A549 (cell line): ENCODE data around the gene OCIAD1. TPM values are rescaled to one million over a fixed set of nuclear protein-coding genes. Genes with fewer than 3 reads are reported as not detected.

Experiments
- ATAC-seq, 2 experiments: fragments of 200-7000 bp in 1 of 2; fragments of >200 bp in 1 of 2; cut with Nextera tagmentation in 1 of 2; cut with Tn5 transposase in 1 of 2; 3 replicates each; pipeline versions ENCODE4 v1.8.0 to v1.9.1; 2018 to 2020; ENCODE audit warnings: mild to moderate bottlenecking in 1 of 2, moderate library complexity in 1 of 2
- CTCF ChIA-PET: fragments of 300-600 bp; sonication (Branson Sonifier 250); formaldehyde crosslinking; extraction: SDS; loops from one replicate; lab custom pipeline; 2021; ENCODE audit warnings: antibody characterized with exemption, inconsistent platforms; lab: Yijun Ruan, JAX
- POLR2A ChIA-PET: fragments of 350-600 bp; formaldehyde crosslinking; extraction: SDS; loops from one replicate; lab custom pipeline; 2021; ENCODE audit warnings: antibody characterized with exemption, inconsistent platforms; lab: Yijun Ruan, JAX
- DNase-seq, 2 experiments: peaks; one replicate each; pipeline versions ENCODE4 v3.0.0 to v3.0.0-alpha.2; 2011 to 2016; ENCODE audit warnings: low read depth in 1 of 2, low spot score in 1 of 2
- FAIRE-seq: peaks from 2 replicates; lab custom pipeline; 2011; peaks lifted over from hg19 to GRCh38; lab: Jason Lieb, UNC
- H3K27ac ChIP-seq, 2 experiments: fragments of >200 bp; sonication (Bioruptor Twin); formaldehyde crosslinking; 3 replicates each; pipeline ENCODE4 v1.5.1; 2016 to 2017
- H3K4me1 ChIP-seq: fragments of >200 bp; sonication (Bioruptor Twin); formaldehyde crosslinking; 3 replicates; pipeline ENCODE4 v1.6.1; 2016
- H3K4me2 ChIP-seq: fragments of >200 bp; sonication (Bioruptor Twin); formaldehyde crosslinking; 3 replicates; pipeline ENCODE4 v1.6.1; 2016
- H3K4me3 ChIP-seq: fragments of >200 bp; sonication (Bioruptor Twin); formaldehyde crosslinking; 3 replicates; pipeline ENCODE4 v1.5.1; 2016
- H3K9me3 ChIP-seq: fragments of >200 bp; sonication (Bioruptor Twin); formaldehyde crosslinking; 3 replicates; pipeline ENCODE4 v1.6.1; 2016
- ATOH8 ChIP-seq: fragments of 250-450 bp; sonication (Bioruptor Pico); IDR thresholded peaks from 2 replicates; pipeline ENCODE4 v1.5.0; 2020; ENCODE audit warnings: low read depth, mild to moderate bottlenecking, moderate library complexity
- BCL3 ChIP-seq: fragments of >200 bp; sonication (Bioruptor Twin); formaldehyde crosslinking; IDR thresholded peaks from 3 replicates; pipeline ENCODE4 v1.6.1; 2016
- BHLHE40 ChIP-seq: IDR thresholded peaks from 2 replicates; pipeline ENCODE4 v1.6.1; 2012; ENCODE audit warnings: low read depth, low read length, inconsistent platforms
- CEBPB ChIP-seq, 2 experiments: fragments of >200 bp in 1 of 2; sonication (Bioruptor Twin) in 1 of 2; formaldehyde crosslinking in 1 of 2; IDR thresholded peaks; 2 replicates each; pipeline ENCODE4 v1.6.1; 2012 to 2016
- CHD2 ChIP-seq: fragments of 150-350 bp; IDR thresholded peaks from 2 replicates; pipeline ENCODE4 v1.6.1; 2014; ENCODE audit warnings: low read length; ENCODE audit not compliant: partially characterized antibody
- CHD4 ChIP-seq: fragments of 200-600 bp; sonication (generic); IDR thresholded peaks from 2 replicates; pipeline ENCODE4 v1.6.1; 2016; ENCODE audit warnings: antibody characterized with exemption, mild to moderate bottlenecking, borderline replicate concordance
- EHF ChIP-seq: fragments of 250-450 bp; sonication (Bioruptor Pico); IDR thresholded peaks from 2 replicates; pipeline ENCODE4 v1.5.0; 2020; ENCODE audit warnings: mild to moderate bottlenecking
- HDAC2 ChIP-seq: fragments of 200-600 bp; sonication (generic); IDR thresholded peaks from 2 replicates; pipeline ENCODE4 v1.6.1; 2016
- HES2 ChIP-seq: fragments of >200 bp; sonication (Bioruptor Twin); formaldehyde crosslinking; IDR thresholded peaks from 2 replicates; pipeline ENCODE4 v1.6.1; 2016
- HEYL ChIP-seq: fragments of 250-450 bp; sonication (Bioruptor Pico); IDR thresholded peaks from 2 replicates; pipeline ENCODE4 v1.8.0; 2021; ENCODE audit warnings: mild to moderate bottlenecking, moderate library complexity
- HOXA7 ChIP-seq: fragments of 250-450 bp; sonication (Bioruptor Pico); IDR thresholded peaks from 2 replicates; pipeline ENCODE4 v1.5.0; 2020; ENCODE audit warnings: mild to moderate bottlenecking, moderate library complexity
- JUN ChIP-seq, 2 experiments: fragments of >200 bp; sonication (Bioruptor Twin); formaldehyde crosslinking; IDR thresholded peaks; 2 replicates in 1 of 2; 3 replicates in 1 of 2; pipeline ENCODE4 v1.6.1; 2016 to 2017
- KDM1A ChIP-seq: fragments of 200-600 bp; sonication (generic); IDR thresholded peaks from 2 replicates; pipeline ENCODE4 v1.6.1; 2016; ENCODE audit warnings: low read depth, mild to moderate bottlenecking
- KDM5A ChIP-seq: fragments of 200-600 bp; sonication (generic); IDR thresholded peaks from 2 replicates; pipeline ENCODE4 v1.6.1; 2016; ENCODE audit warnings: antibody characterized with exemption, mild to moderate bottlenecking
- MAFK ChIP-seq: fragments of 450-650 bp; IDR thresholded peaks from 2 replicates; pipeline ENCODE4 v1.6.1; 2014; ENCODE audit not compliant: partially characterized antibody
- MAX ChIP-seq: IDR thresholded peaks from 2 replicates; pipeline ENCODE4 v1.6.1; 2012
- MAZ ChIP-seq: fragments of 150-350 bp; IDR thresholded peaks from 2 replicates; pipeline ENCODE4 v1.6.1; 2014; ENCODE audit warnings: antibody characterized with exemption, low read depth, low read length, borderline replicate concordance
- NPAS2 ChIP-seq: fragments of 250-450 bp; sonication (Bioruptor Pico); IDR thresholded peaks from 2 replicates; pipeline ENCODE4 v1.8.0; 2022; ENCODE audit warnings: mild to moderate bottlenecking, moderate library complexity, borderline replicate concordance
- PHF8 ChIP-seq: fragments of 200-600 bp; sonication (generic); IDR thresholded peaks from 2 replicates; pipeline ENCODE4 v1.6.1; 2016; ENCODE audit warnings: low read depth, mild to moderate bottlenecking, antibody characterized with exemption, moderate library complexity, borderline replicate concordance
- POLR2AphosphoS2 ChIP-seq: conservative IDR thresholded peaks from 2 replicates; pipeline ENCODE4 v1.6.1; 2012; ENCODE audit warnings: low read length, improper control_type of control experiment, inconsistent platforms
- RARB ChIP-seq: fragments of 250-450 bp; sonication (Bioruptor Pico); IDR thresholded peaks from 2 replicates; pipeline ENCODE4 v1.8.0; 2021; ENCODE audit warnings: mild to moderate bottlenecking, moderate library complexity
- RFX5 ChIP-seq: fragments of 450-650 bp; IDR thresholded peaks from 2 replicates; pipeline ENCODE4 v1.7.1; 2014; ENCODE audit warnings: antibody characterized with exemption, mild to moderate bottlenecking, moderate library complexity
- TFCP2L1 ChIP-seq: fragments of 250-450 bp; sonication (Bioruptor Pico); IDR thresholded peaks from 2 replicates; pipeline ENCODE4 v1.5.0; 2021; ENCODE audit warnings: mild to moderate bottlenecking
- ZC3H11A ChIP-seq: fragments of 450-650 bp; IDR thresholded peaks from 2 replicates; pipeline ENCODE4 v1.6.1; 2014; ENCODE audit warnings: antibody characterized with exemption, mild to moderate bottlenecking
- ZFP36 ChIP-seq: fragments of 450-650 bp; IDR thresholded peaks from 2 replicates; pipeline ENCODE4 v1.6.1; 2014; ENCODE audit warnings: borderline replicate concordance; ENCODE audit not compliant: partially characterized antibody
- ZSCAN20 ChIP-seq: fragments of 250-450 bp; sonication (Bioruptor Pico); IDR thresholded peaks from 2 replicates; pipeline ENCODE4 v1.8.0; 2022; ENCODE audit warnings: mild to moderate bottlenecking, moderate library complexity
- WGBS: methylation state at CpG from one replicate; pipeline ENCODE4 v1.1.6; 2017; ENCODE audit errors: missing lambda C conversion rate; 5-methylcytosine and 5-hydroxymethylcytosine counted together
- polyA plus RNA-seq, 4 experiments: library from polyadenylated mRNA; depleted of rRNA in 3 of 4; stranded (reverse); fragments of >200 nt; fragmentation: RNase III in 1 of 4; extraction: RNeasy Plus Mini Kit Qiagen cat#74134 plus additional on column Dnase treatment in 1 of 4; gene quantifications; 2 replicates in 3 of 4; 3 replicates in 1 of 4; pipeline ENCODE4 v1.2.3, GENCODE V29; 2011 to 2017

OCIAD1 gene
- polyA plus RNA-seq, 2 of the 4 experiments (the other 2 are of a cell fraction) = 156 to 210 TPM

- H3K4me3 ChIP-seq = no peak overlapping the region
- CTCF ChIA-PET = interaction anchor here (0.7 to 1.1 kb wide), 3 partner anchors 10 to 719 kb away, joined by 3 read pairs; partner anchors contain the start of gene FRYL
- no peak for TF ChIP-seq JUN (IDR thresholded peaks at IDR 0.05)
- TF ChIP-seq CEBPB (IDR thresholded peaks at IDR 0.05) = no peak
- TF ChIP-seq HEYL (CRISPR knock-in tag) = no peak
- TF ChIP-seq KDM5A = no peak
- no peak for TF ChIP-seq MAFK
- TF ChIP-seq BCL3 = no peak
- no peak for TF ChIP-seq ZFP36
- TF ChIP-seq PHF8 = no peak
- TF ChIP-seq ZSCAN20 (CRISPR knock-in tag) = no peak
- no peak for TF ChIP-seq ZC3H11A
- TF ChIP-seq CHD4 = no peak
- no peak for TF ChIP-seq RFX5
- no peak for TF ChIP-seq NPAS2
- TF ChIP-seq ATOH8 (CRISPR knock-in tag) = no peak
- no peak for TF ChIP-seq HES2
- TF ChIP-seq POLR2AphosphoS2 = no peak
- TF ChIP-seq HOXA7 (CRISPR knock-in tag) = no peak
- ATAC-seq (no peak), DNase-seq (no peak), FAIRE-seq (no peak)
- no peak overlapping the region for H3K4me2 ChIP-seq
- H3K27ac ChIP-seq = no peak overlapping the region
- H3K4me1 ChIP-seq = no peaks in the 10 kb centered on the region
- POLR2A ChIA-PET = interaction anchor here (1.5 kb wide), 1 partner anchor 10 kb away, joined by 3 read pairs; the partner anchor contains the start of gene FRYL
- no peaks in the 10 kb centered on the region for H3K9me3 ChIP-seq
Measured at GRCh38 chr4:48790561-48790960, 40.3 kb upstream of the OCIAD1 start.

- TF ChIP-seq HDAC2 (no peak), MAX (no peak), TFCP2L1 (no peak), MAZ (no peak), KDM1A (no peak), EHF (no peak)
Measured at GRCh38 chr4:48791313-48791712, 39.6 kb upstream of the OCIAD1 start.

GRCh38 chr4:48792348-48793006, 38.4 kb upstream of the OCIAD1 start:
- H3K4me3 ChIP-seq = no peak overlapping the region
- no peak for TF ChIP-seq MAZ
- no peak for TF ChIP-seq BHLHE40
- no peak for TF ChIP-seq CHD2
- TF ChIP-seq RARB = no peak
- H3K4me1 ChIP-seq = no peaks in the 10 kb centered on the region
- ATAC-seq (no peak), FAIRE-seq (no peak), DNase-seq (no peak)
- H3K4me2 ChIP-seq = no peak overlapping the region
- CTCF ChIA-PET = interaction anchor here (0.7 kb wide), 1 partner anchor 211 kb away, joined by 3 read pairs; no protein-coding TSS in a partner anchor
- H3K9me3 ChIP-seq = no peaks in the 10 kb centered on the region
- POLR2A ChIA-PET = no interaction called here
- H3K27ac ChIP-seq = no peak overlapping the region
- WGBS = 67% methylated on average over 5 of the region's 5 CpGs

More at GRCh38 chr4:48791313-48791712, 39.6 kb upstream of the OCIAD1 start:
- Histone ChIP-seq H3K4me3 (no peak overlapping the region), H3K4me2 (no peak overlapping the region), H3K4me1 (no peaks in the 10 kb centered on the region), H3K27ac (no peak overlapping the region), H3K9me3 (no peaks in the 10 kb centered on the region)
- no peak for DNase-seq
- FAIRE-seq = no peak
- no peak for ATAC-seq
- ChIA-PET CTCF (interaction anchor here (0.7 to 1.1 kb wide), 3 partner anchors 11 to 720 kb away, joined by 3 read pairs; partner anchors contain the start of gene FRYL), POLR2A (interaction anchor here (1.5 kb wide), 1 partner anchor 11 kb away, joined by 3 read pairs; the partner anchor contains the start of gene FRYL)
